Keratinocyte (primary cell): ENCODE data around the gene WFDC2. TPM values are rescaled to one million over a fixed set of nuclear protein-coding genes. Genes with fewer than 3 reads are reported as not detected.

Experiments
- DNase-seq: peaks from one replicate; pipeline ENCODE4 v3.0.0-alpha.2; 2011; ENCODE audit warnings: low read depth, missing footprints, low spot score
- FAIRE-seq: peaks from 2 replicates; lab custom pipeline; 2011; peaks lifted over from hg19 to GRCh38; lab: Jason Lieb, UNC
- H2AFZ ChIP-seq: 2 replicates; pipeline ENCODE4 v1.6.0; 2012; ENCODE audit warnings: low read length, control low read depth, inconsistent platforms; ENCODE audit not compliant: control insufficient read depth
- H3K27ac ChIP-seq: 2 replicates; pipeline ENCODE4 v1.5.1; 2011; ENCODE audit warnings: low read length; ENCODE audit not compliant: control insufficient read depth, insufficient read depth
- H3K27me3 ChIP-seq: 3 replicates; pipeline ENCODE4 v1.6.0; 2011; ENCODE audit warnings: low read length; ENCODE audit not compliant: control insufficient read depth, insufficient read depth; ENCODE audit errors: extremely low read depth
- H3K36me3 ChIP-seq, 2 experiments: 2 replicates in 1 of 2; 3 replicates in 1 of 2; pipeline ENCODE4 v1.5.1; 2011; ENCODE audit warnings: low read length in 2 of 2, mild to moderate bottlenecking in 1 of 2; ENCODE audit not compliant: control insufficient read depth in 2 of 2, insufficient read depth in 2 of 2; ENCODE audit errors: extremely low read depth in 1 of 2
- H3K4me1 ChIP-seq: 3 replicates; pipeline ENCODE4 v1.5.1; 2011; ENCODE audit warnings: low read length; ENCODE audit not compliant: control insufficient read depth, insufficient read depth; ENCODE audit errors: extremely low read depth
- H3K4me2 ChIP-seq: 3 replicates; pipeline ENCODE4 v1.6.0; 2011; ENCODE audit warnings: low read depth, low read length; ENCODE audit not compliant: control insufficient read depth, insufficient read depth; ENCODE audit errors: extremely low read depth
- H3K4me3 ChIP-seq, 3 experiments: fragments of 200-600 bp in 1 of 3; sonication (generic) in 1 of 3; 2 replicates in 2 of 3; 3 replicates in 1 of 3; pipeline ENCODE4 v1.5.1; 2011 to 2016; ENCODE audit warnings: low read length in 3 of 3, mild to moderate bottlenecking in 3 of 3, control low read depth in 2 of 3, inconsistent platforms in 1 of 3, low read depth in 1 of 3, mixed read lengths in 1 of 3, mixed run types in 1 of 3, moderate library complexity in 1 of 3; ENCODE audit not compliant: control insufficient read depth in 2 of 3, insufficient read depth in 2 of 3; ENCODE audit errors: extremely low read depth in 1 of 3
- H3K79me2 ChIP-seq: 2 replicates; pipeline ENCODE4 v1.6.0; 2012; ENCODE audit warnings: low read length; ENCODE audit not compliant: control insufficient read depth, insufficient read depth
- H3K9ac ChIP-seq: 3 replicates; pipeline ENCODE4 v1.6.0; 2011; ENCODE audit warnings: low read length; ENCODE audit not compliant: control insufficient read depth, insufficient read depth; ENCODE audit errors: extremely low read depth
- H3K9me1 ChIP-seq: 3 replicates; pipeline ENCODE4 v1.6.0; 2011; ENCODE audit warnings: low read length; ENCODE audit not compliant: control insufficient read depth, insufficient read depth; ENCODE audit errors: extremely low read depth
- H3K9me3 ChIP-seq: 2 replicates; pipeline ENCODE4 v1.5.1; 2012; ENCODE audit warnings: low read depth, low read length; ENCODE audit not compliant: control insufficient read depth
- H4K20me1 ChIP-seq: 3 replicates; pipeline ENCODE4 v1.6.0; 2011; ENCODE audit warnings: low read length; ENCODE audit not compliant: control insufficient read depth, insufficient read depth; ENCODE audit errors: extremely low read depth
- EZH2 ChIP-seq: IDR thresholded peaks from one replicate; pipeline ENCODE4 v1.6.1; 2012; ENCODE audit warnings: inconsistent platforms, mild to moderate bottlenecking, low read length, moderate library complexity
- dilution Hi-C: fragments of 300-500 bp; cut with MboI; formaldehyde crosslinking; loops from one replicate; pipeline ENCODE4 v1.7.0; 2020; ENCODE audit warnings: low sequenced_read_pairs; ENCODE audit not compliant: extremely low pct_ligation_motif_present
- polyA plus RNA-seq, 5 experiments: library from polyadenylated mRNA; depleted of rRNA in 3 of 5; stranded (reverse) in 3 of 5; stranded (forward) in 1 of 5; unstranded in 1 of 5; fragments of >200 nt; gene quantifications; 1 replicate in 1 of 5; 2 replicates in 3 of 5; 3 replicates in 1 of 5; pipeline versions ENCODE4 v1.2.1 to v1.2.3, GENCODE V29; 2011 to 2012; ENCODE audit warnings: missing spikeins in 2 of 5, low read depth in 1 of 5, low replicate concordance in 1 of 5
- TF ChIP-seq, protein P1 (sequence below), 3 experiments: IDR thresholded peaks in 1 of 3; conservative IDR thresholded peaks in 1 of 3; optimal IDR thresholded peaks in 1 of 3; 2 replicates in 2 of 3; 3 replicates in 1 of 3; pipeline versions ENCODE3 to v1.5.1; 2011; ENCODE audit warnings: low read length in 3 of 3, mild to moderate bottlenecking in 3 of 3, moderate library complexity in 2 of 3, control low read depth in 1 of 3, inconsistent platforms in 1 of 3; ENCODE audit not compliant: insufficient read depth in 2 of 3; ENCODE audit errors: extremely low read depth in 1 of 3

WFDC2 gene
- polyA plus RNA-seq, 1 donor (not counting 4 experiments of a cell fraction or from before 2014, with no cell fraction given): not detected

DNA sequence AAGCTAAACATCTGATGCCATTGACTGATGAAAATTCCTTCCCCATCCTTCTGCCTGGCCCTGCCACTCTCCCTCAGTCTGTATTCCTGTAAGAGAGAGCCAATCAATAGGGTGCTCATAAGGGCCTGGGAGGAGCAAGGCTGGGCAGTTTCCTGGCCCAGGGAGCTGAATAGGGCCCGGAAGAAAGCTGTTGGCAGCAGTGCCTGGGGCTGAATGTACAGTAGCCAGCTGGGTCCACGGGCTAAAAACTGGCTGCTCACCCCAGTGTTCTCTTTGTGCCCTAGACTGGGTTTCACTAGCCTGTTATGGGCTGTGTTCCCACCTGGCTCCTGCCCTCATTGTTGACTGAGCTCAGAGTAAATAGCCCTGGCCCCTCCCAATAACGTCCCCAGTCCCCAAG, 1.7 kb upstream of the WFDC2 start:
- no peak overlapping the region for H3K4me2 ChIP-seq
- no peaks in the 10 kb centered on the region for H3K36me3 ChIP-seq
- FAIRE-seq (no peak), DNase-seq (no peak)
- no peaks in the 10 kb centered on the region for H3K9me1 ChIP-seq
- TF ChIP-seq, protein P1, sequence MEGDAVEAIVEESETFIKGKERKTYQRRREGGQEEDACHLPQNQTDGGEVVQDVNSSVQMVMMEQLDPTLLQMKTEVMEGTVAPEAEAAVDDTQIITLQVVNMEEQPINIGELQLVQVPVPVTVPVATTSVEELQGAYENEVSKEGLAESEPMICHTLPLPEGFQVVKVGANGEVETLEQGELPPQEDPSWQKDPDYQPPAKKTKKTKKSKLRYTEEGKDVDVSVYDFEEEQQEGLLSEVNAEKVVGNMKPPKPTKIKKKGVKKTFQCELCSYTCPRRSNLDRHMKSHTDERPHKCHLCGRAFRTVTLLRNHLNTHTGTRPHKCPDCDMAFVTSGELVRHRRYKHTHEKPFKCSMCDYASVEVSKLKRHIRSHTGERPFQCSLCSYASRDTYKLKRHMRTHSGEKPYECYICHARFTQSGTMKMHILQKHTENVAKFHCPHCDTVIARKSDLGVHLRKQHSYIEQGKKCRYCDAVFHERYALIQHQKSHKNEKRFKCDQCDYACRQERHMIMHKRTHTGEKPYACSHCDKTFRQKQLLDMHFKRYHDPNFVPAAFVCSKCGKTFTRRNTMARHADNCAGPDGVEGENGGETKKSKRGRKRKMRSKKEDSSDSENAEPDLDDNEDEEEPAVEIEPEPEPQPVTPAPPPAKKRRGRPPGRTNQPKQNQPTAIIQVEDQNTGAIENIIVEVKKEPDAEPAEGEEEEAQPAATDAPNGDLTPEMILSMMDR (optimal IDR thresholded peaks at IDR 0.05 in 1 of 3, IDR thresholded peaks at IDR 0.05 in 1 of 3, conservative IDR thresholded peaks at IDR 0.05 in 1 of 3; ENCODE audit: extremely low read depth in 1 of 3, insufficient read depth in 2 of 3, low read length in 3 of 3): no peak
- TF ChIP-seq EZH2: no peak
- no peak overlapping the region for H2AFZ ChIP-seq
- H3K4me1 ChIP-seq: peaks cover 5% of the 10 kb centered on the region
- H3K79me2 ChIP-seq: no peaks in the 10 kb centered on the region
- no peak overlapping the region for H3K4me3 ChIP-seq
- H3K27me3 ChIP-seq: peaks cover 61% of the 10 kb centered on the region
- dilution Hi-C loops: no loop called here
- H3K27ac ChIP-seq: no peak overlapping the region
- no peaks in the 10 kb centered on the region for H3K9me3 ChIP-seq
- no peak overlapping the region for H3K9ac ChIP-seq
- H4K20me1 ChIP-seq: no peaks in the 10 kb centered on the region

DNA sequence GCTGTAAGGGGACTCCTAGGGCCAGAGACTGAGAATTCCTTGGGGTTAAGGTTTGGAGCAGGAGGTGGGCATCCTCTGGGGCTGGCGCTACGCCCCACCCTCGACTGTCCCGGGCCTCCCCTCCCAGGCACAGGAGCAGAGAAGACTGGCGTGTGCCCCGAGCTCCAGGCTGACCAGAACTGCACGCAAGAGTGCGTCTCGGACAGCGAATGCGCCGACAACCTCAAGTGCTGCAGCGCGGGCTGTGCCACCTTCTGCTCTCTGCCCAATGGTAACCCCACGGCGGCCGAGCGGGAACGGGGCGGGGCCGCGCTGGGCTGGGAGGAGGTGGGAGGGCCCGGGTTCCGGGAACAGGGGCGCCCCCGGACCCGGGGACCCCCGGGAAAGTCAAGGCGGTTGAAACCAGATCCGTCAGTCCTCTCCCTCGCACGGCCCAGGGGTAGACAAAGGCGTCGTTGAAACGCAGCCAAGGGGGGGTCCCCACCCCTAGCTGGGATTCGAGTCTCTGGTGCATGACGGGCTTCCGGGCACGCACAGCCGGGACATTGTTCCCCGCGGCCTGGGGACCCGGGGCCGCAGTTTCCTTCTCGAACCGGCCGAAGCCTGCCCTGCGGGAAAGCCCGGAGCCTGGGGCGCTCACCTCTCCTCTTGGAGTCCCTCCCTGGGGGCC, 844 bp downstream of the WFDC2 start:
- DNase-seq (no peak), FAIRE-seq (no peak)
- peak overlapping the region; percentile 10 to 29 (median 24) for H3K4me3 ChIP-seq
- peak overlapping the region; percentile 67 for H3K4me2 ChIP-seq
- H3K27ac ChIP-seq: no peak overlapping the region
- H4K20me1 ChIP-seq: no peaks in the 10 kb centered on the region
- no peaks in the 10 kb centered on the region for H3K9me3 ChIP-seq
- H3K9ac ChIP-seq: no peak overlapping the region
- no peaks in the 10 kb centered on the region for H3K79me2 ChIP-seq
- H3K27me3 ChIP-seq: peaks cover 42% of the 10 kb centered on the region
- dilution Hi-C loops: no loop called here
- H3K4me1 ChIP-seq: peaks cover 5% of the 10 kb centered on the region
- peak overlapping the region; percentile 54 for H2AFZ ChIP-seq
- no peaks in the 10 kb centered on the region for H3K36me3 ChIP-seq
- no peaks in the 10 kb centered on the region for H3K9me1 ChIP-seq
- peak; percentile 53 for TF ChIP-seq EZH2
- TF ChIP-seq, protein P1 (optimal IDR thresholded peaks at IDR 0.05 in 1 of 3, IDR thresholded peaks at IDR 0.05 in 1 of 3, conservative IDR thresholded peaks at IDR 0.05 in 1 of 3; ENCODE audit: extremely low read depth in 1 of 3, insufficient read depth in 2 of 3, low read length in 3 of 3): no peak
